ENCODE results near the gene PCSK9.
"Not testable (repeated sequence)": the region's sequence is repeated elsewhere in the genome, so short reads cannot be mapped to it uniquely, and the experiment has no call there.

Gene PCSK9

GRCh38 chr1:55010194-55010886 is 29.0 kb upstream of the PCSK9 start:
- no peak for DNase-seq

- DNase-seq, result no peak
Measured at GRCh38 chr1:55010887-55011217, 28.5 kb upstream of the PCSK9 start.

- DNase-seq, result no peak
Measured at GRCh38 chr1:55012661-55013060, 26.7 kb upstream of the PCSK9 start.

- no peak for DNase-seq
Measured at GRCh38 chr1:55015123-55015522, 24.2 kb upstream of the PCSK9 start.

- no peak for DNase-seq
Measured at GRCh38 chr1:55015731-55016620, 23.4 kb upstream of the PCSK9 start.

- no peak for DNase-seq
Measured at GRCh38 chr1:55018395-55018794, 21.0 kb upstream of the PCSK9 start.

GRCh38 chr1:55021942-55022546 is 17.3 kb upstream of the PCSK9 start:
- DNase-seq, result peak; percentile 58

GRCh38 chr1:55024163-55024562 is 15.2 kb upstream of the PCSK9 start:
- not testable (repeated sequence) for DNase-seq

- DNase-seq, result not testable (repeated sequence)
Measured at GRCh38 chr1:55026682-55027081, 12.7 kb upstream of the PCSK9 start.

- DNase-seq, result not testable (repeated sequence)
Measured at GRCh38 chr1:55031098-55031497, 8.2 kb upstream of the PCSK9 start.

- no peak for DNase-seq
Measured at GRCh38 chr1:55033265-55033614, 6.1 kb upstream of the PCSK9 start.

GRCh38 chr1:55034476-55035133 is 4.7 kb upstream of the PCSK9 start:
- DNase-seq, result peak; percentile 51

- DNase-seq, result no peak
Measured at GRCh38 chr1:55035904-55036303, 3.4 kb upstream of the PCSK9 start.

GRCh38 chr1:55037733-55038551 is 1.4 kb upstream of the PCSK9 start:
- DNase-seq, result no peak

- no peak for DNase-seq
Measured at GRCh38 chr1:55038552-55038838, 853 bp upstream of the PCSK9 start.

- no peak for DNase-seq
Measured at GRCh38 chr1:55038974-55039341, 390 bp upstream of the PCSK9 start.

- DNase-seq, result no peak
Measured at GRCh38 chr1:55040083-55040932, 960 bp downstream of the PCSK9 start.

GRCh38 chr1:55040933-55041494 is 1.7 kb downstream of the PCSK9 start:
- DNase-seq, result no peak

GRCh38 chr1:55041613-55042012 is 2.3 kb downstream of the PCSK9 start:
- no peak for DNase-seq

GRCh38 chr1:55043011-55043410 is 3.7 kb downstream of the PCSK9 start:
- no peak for DNase-seq

- DNase-seq, result no peak
Measured at GRCh38 chr1:55043726-55044125, 4.4 kb downstream of the PCSK9 start.
